ENCODE measurements around the gene NEDD4L. TPM values are rescaled to one million over a fixed set of nuclear protein-coding genes. Genes with fewer than 3 reads are reported as not detected.

The NEDD4L gene
- total and polyA plus RNA-seq, 4 donors = 40.2 to 308 (median 148) TPM

- peaks cover 0 to 6% (median 0%) of the 10 kb centered on the region in 4 donors for H3K9me3 ChIP-seq (ENCODE audit: control insufficient read depth in 4 of 4, insufficient read depth in 3 of 4, low read length in 3 of 4)
- H3K27me3 ChIP-seq (ENCODE audit: control insufficient read depth in 3 of 3, insufficient read depth in 3 of 3, low read length in 2 of 3) = no peaks in the 10 kb centered on the region
- no peak overlapping the region for H3K9ac ChIP-seq (ENCODE audit: insufficient read depth in 1 of 2, low read length in 2 of 2)
- no peak overlapping the region for H3K4me3 ChIP-seq
- no peak overlapping the region for H3K27ac ChIP-seq (ENCODE audit: low read depth in 1 of 2, low read length in 1 of 2)
- peaks cover 0 to 19% (median 2%) of the 10 kb centered on the region in 5 donors for H3K4me1 ChIP-seq (ENCODE audit: control insufficient read depth in 5 of 5, insufficient read depth in 5 of 5, low read length in 5 of 5)
- TF ChIP-seq CTCF (IDR thresholded peaks at IDR 0.05; ENCODE audit: control extremely low read depth, extremely low read depth) = no peak
- WGBS, 2 donors = 55 to 77% methylated on average over 6 of the region's 6 CpGs
- no peaks in the 10 kb centered on the region for H3K36me3 ChIP-seq (ENCODE audit: control insufficient read depth in 4 of 4, insufficient read depth in 4 of 4, low read length in 4 of 4)
- no peak for DNase-seq
- no peak for ATAC-seq (ENCODE audit: insufficient read depth, low FRiP score)
These were observed 373.7 kb downstream of the NEDD4L start for GRCh38 chr18:58417752-58418151.

GRCh38 chr18:58418361-58418760, 374.3 kb downstream of the NEDD4L start:
- no peak overlapping the region for H3K27ac ChIP-seq (ENCODE audit: low read depth in 1 of 2, low read length in 1 of 2)
- peaks cover 0 to 6% (median 0%) of the 10 kb centered on the region in 4 donors for H3K9me3 ChIP-seq (ENCODE audit: control insufficient read depth in 4 of 4, insufficient read depth in 3 of 4, low read length in 3 of 4)
- H3K27me3 ChIP-seq (ENCODE audit: control insufficient read depth in 3 of 3, insufficient read depth in 3 of 3, low read length in 2 of 3) = no peaks in the 10 kb centered on the region
- H3K9ac ChIP-seq (ENCODE audit: insufficient read depth in 1 of 2, low read length in 2 of 2) = no peak overlapping the region
- peaks cover 0 to 19% (median 2%) of the 10 kb centered on the region in 5 donors for H3K4me1 ChIP-seq (ENCODE audit: control insufficient read depth in 5 of 5, insufficient read depth in 5 of 5, low read length in 5 of 5)
- no peak overlapping the region for H3K4me3 ChIP-seq
- ATAC-seq (ENCODE audit: insufficient read depth, low FRiP score) = no peak
- TF ChIP-seq CTCF (IDR thresholded peaks at IDR 0.05; ENCODE audit: control extremely low read depth, extremely low read depth) = no peak
- H3K36me3 ChIP-seq (ENCODE audit: control insufficient read depth in 4 of 4, insufficient read depth in 4 of 4, low read length in 4 of 4) = no peaks in the 10 kb centered on the region
- DNase-seq = no peak
- 96% methylated on average over 4 of the region's 4 CpGs for WGBS, 2 donors

- H3K27me3 ChIP-seq (ENCODE audit: control insufficient read depth in 3 of 3, insufficient read depth in 3 of 3, low read length in 2 of 3) = no peaks in the 10 kb centered on the region
- peaks cover 0 to 6% (median 0%) of the 10 kb centered on the region in 4 donors for H3K9me3 ChIP-seq (ENCODE audit: control insufficient read depth in 4 of 4, insufficient read depth in 3 of 4, low read length in 3 of 4)
- no peak overlapping the region for H3K4me3 ChIP-seq
- DNase-seq = no peak
- H3K36me3 ChIP-seq (ENCODE audit: control insufficient read depth in 4 of 4, insufficient read depth in 4 of 4, low read length in 4 of 4) = no peaks in the 10 kb centered on the region
- peaks cover 0 to 19% (median 2%) of the 10 kb centered on the region in 5 donors for H3K4me1 ChIP-seq (ENCODE audit: control insufficient read depth in 5 of 5, insufficient read depth in 5 of 5, low read length in 5 of 5)
- no peak for ATAC-seq (ENCODE audit: insufficient read depth, low FRiP score)
- no peak overlapping the region for H3K27ac ChIP-seq (ENCODE audit: low read depth in 1 of 2, low read length in 1 of 2)
- H3K9ac ChIP-seq (ENCODE audit: insufficient read depth in 1 of 2, low read length in 2 of 2) = no peak overlapping the region
- 70 to 84% methylated on average over 4 of the region's 4 CpGs for WGBS, 2 donors
- no peak for TF ChIP-seq CTCF (IDR thresholded peaks at IDR 0.05; ENCODE audit: control extremely low read depth, extremely low read depth)
These were observed 375.7 kb downstream of the NEDD4L start for GRCh38 chr18:58419587-58420199.

- Histone ChIP-seq H3K27me3 (ENCODE audit: control insufficient read depth in 3 of 3, insufficient read depth in 3 of 3, low read length in 2 of 3) (no peaks in the 10 kb centered on the region), H3K27ac (ENCODE audit: low read depth in 1 of 2, low read length in 1 of 2) (no peak overlapping the region), H3K9ac (ENCODE audit: insufficient read depth in 1 of 2, low read length in 2 of 2) (no peak overlapping the region), H3K4me3 (no peak overlapping the region), H3K4me1 (ENCODE audit: control insufficient read depth in 5 of 5, insufficient read depth in 5 of 5, low read length in 5 of 5) (peaks cover 0 to 10% (median 7%) of the 10 kb centered on the region in 5 donors), H3K36me3 (ENCODE audit: control insufficient read depth in 4 of 4, insufficient read depth in 4 of 4, low read length in 4 of 4) (no peaks in the 10 kb centered on the region), H3K9me3 (ENCODE audit: control insufficient read depth in 4 of 4, insufficient read depth in 3 of 4, low read length in 3 of 4) (no peaks in the 10 kb centered on the region)
- no peak for TF ChIP-seq CTCF (IDR thresholded peaks at IDR 0.05; ENCODE audit: control extremely low read depth, extremely low read depth)
- DNase-seq = no peak
- no peak for ATAC-seq (ENCODE audit: insufficient read depth, low FRiP score)
- 89 to 90% methylated on average over 4 of the region's 4 CpGs for WGBS, 2 donors
These were observed 382.6 kb downstream of the NEDD4L start for GRCh38 chr18:58426611-58427010.

Measured in lung (tissue), 12 donors.